ENCODE data around the gene CNTNAP2. TPM values are rescaled to one million over a fixed set of nuclear protein-coding genes. Genes with fewer than 3 reads are reported as not detected.
A peak's percentile ranks its signal among the peaks of the same experiment; 100 is the strongest.

The CNTNAP2 gene
- total RNA-seq, 1 donor from 2014 or later, result 5.4 TPM

GRCh38 chr7:148275359-148275890 lies 2158.8 kb downstream of the CNTNAP2 start:
- Mint-ChIP-seq H3K9me3 (ENCODE audit: unreplicated experiment) (no peaks in the 10 kb centered on the region), H3K4me1 (ENCODE audit: unreplicated experiment) (peaks cover 11% of the 10 kb centered on the region), H3K36me3 (ENCODE audit: low read depth, unreplicated experiment) (no peaks in the 10 kb centered on the region), H3K27ac (ENCODE audit: unreplicated experiment) (no peak overlapping the region), H3K27me3 (ENCODE audit: unreplicated experiment) (peaks cover 3% of the 10 kb centered on the region), H3K4me3 (ENCODE audit: unreplicated experiment) (no peak overlapping the region)
- no peak for TF ChIP-seq CTCF (IDR thresholded peaks at IDR 0.05; ENCODE audit: unreplicated experiment)
- DNase-seq (ENCODE audit: low spot score), result no peak

- DNase-seq (ENCODE audit: low spot score), result no peak
- Mint-ChIP-seq H3K4me3 (ENCODE audit: unreplicated experiment) (no peak overlapping the region), H3K9me3 (ENCODE audit: unreplicated experiment) (no peaks in the 10 kb centered on the region), H3K4me1 (ENCODE audit: unreplicated experiment) (peaks cover 11% of the 10 kb centered on the region), H3K36me3 (ENCODE audit: low read depth, unreplicated experiment) (no peaks in the 10 kb centered on the region), H3K27me3 (ENCODE audit: unreplicated experiment) (peaks cover 3% of the 10 kb centered on the region), H3K27ac (ENCODE audit: unreplicated experiment) (no peak overlapping the region)
- no peak for TF ChIP-seq CTCF (IDR thresholded peaks at IDR 0.05; ENCODE audit: unreplicated experiment)
These were observed 2159.9 kb downstream of the CNTNAP2 start for GRCh38 chr7:148276314-148277041.

GRCh38 chr7:148277042-148277660 lies 2160.6 kb downstream of the CNTNAP2 start:
- peaks cover 11% of the 10 kb centered on the region for H3K4me1 Mint-ChIP-seq (ENCODE audit: unreplicated experiment)
- H3K4me3 Mint-ChIP-seq (ENCODE audit: unreplicated experiment), result no peak overlapping the region
- TF ChIP-seq CTCF (IDR thresholded peaks at IDR 0.05; ENCODE audit: unreplicated experiment), result no peak
- H3K9me3 Mint-ChIP-seq (ENCODE audit: unreplicated experiment), result no peaks in the 10 kb centered on the region
- no peak for DNase-seq (ENCODE audit: low spot score)
- no peaks in the 10 kb centered on the region for H3K36me3 Mint-ChIP-seq (ENCODE audit: low read depth, unreplicated experiment)
- H3K27me3 Mint-ChIP-seq (ENCODE audit: unreplicated experiment), result peaks cover 3% of the 10 kb centered on the region
- no peak overlapping the region for H3K27ac Mint-ChIP-seq (ENCODE audit: unreplicated experiment)

- Mint-ChIP-seq H3K36me3 (ENCODE audit: low read depth, unreplicated experiment) (no peaks in the 10 kb centered on the region), H3K9me3 (ENCODE audit: unreplicated experiment) (no peaks in the 10 kb centered on the region), H3K4me3 (ENCODE audit: unreplicated experiment) (no peak overlapping the region), H3K27me3 (ENCODE audit: unreplicated experiment) (no peaks in the 10 kb centered on the region), H3K4me1 (ENCODE audit: unreplicated experiment) (no peaks in the 10 kb centered on the region), H3K27ac (ENCODE audit: unreplicated experiment) (no peak overlapping the region)
- TF ChIP-seq CTCF (IDR thresholded peaks at IDR 0.05; ENCODE audit: unreplicated experiment), result no peak
- peak; percentile 15 for DNase-seq (ENCODE audit: low spot score)
These were observed 2169.5 kb downstream of the CNTNAP2 start for GRCh38 chr7:148286150-148286549.

- Mint-ChIP-seq H3K36me3 (ENCODE audit: low read depth, unreplicated experiment) (no peaks in the 10 kb centered on the region), H3K27me3 (ENCODE audit: unreplicated experiment) (no peaks in the 10 kb centered on the region), H3K4me3 (ENCODE audit: unreplicated experiment) (no peak overlapping the region), H3K27ac (ENCODE audit: unreplicated experiment) (no peak overlapping the region), H3K4me1 (ENCODE audit: unreplicated experiment) (no peaks in the 10 kb centered on the region), H3K9me3 (ENCODE audit: unreplicated experiment) (no peaks in the 10 kb centered on the region)
- TF ChIP-seq CTCF (IDR thresholded peaks at IDR 0.05; ENCODE audit: unreplicated experiment), result no peak
- no peak for DNase-seq (ENCODE audit: low spot score)
These were observed 2170.9 kb downstream of the CNTNAP2 start for GRCh38 chr7:148287538-148287937.
